NCI-H345 treated with DMSO at 0.1 percent for 48 hours (cell line): ENCODE results near the gene MAP3K5.
"Not testable (repeated sequence)": the region's sequence is repeated elsewhere in the genome, so short reads cannot be mapped to it uniquely, and the experiment has no call there.

Experiments
- DNase-seq: peaks from one replicate; lab custom pipeline; 2025; ENCODE audit not compliant: unreplicated experiment; lab: John Stamatoyannopoulos, UW

Gene MAP3K5

GRCh38 chr6:136792410-136793262 lies at the start of gene MAP3K5:
TSS of gene MAP3K5 (minus strand) at chr6:136792477. CDS start at chr6:136792157, 320 bp downstream.
- DNase-seq = peak; percentile 71

GRCh38 chr6:136840276-136841001 lies 48.2 kb upstream of the MAP3K5 start:
- DNase-seq = no peak

- DNase-seq = no peak
Observed at GRCh38 chr6:136831873-136832562, 39.7 kb upstream of the MAP3K5 start.

- DNase-seq = no peak
Observed at GRCh38 chr6:136826216-136826615, 33.9 kb upstream of the MAP3K5 start.

- DNase-seq = no peak
Observed at GRCh38 chr6:136823128-136823660, 30.9 kb upstream of the MAP3K5 start.

GRCh38 chr6:136822376-136823127 lies 30.3 kb upstream of the MAP3K5 start, which contains the start of gene PEX7:
TSS of gene PEX7 (plus strand) at chr6:136822592. CDS start at chr6:136822666, 74 bp downstream.
- peak; percentile 78 for DNase-seq

- DNase-seq = no peak
Observed at GRCh38 chr6:136822046-136822375, 29.7 kb upstream of the MAP3K5 start.

- no peak for DNase-seq
Observed at GRCh38 chr6:136820561-136820960, 28.3 kb upstream of the MAP3K5 start.

GRCh38 chr6:136816656-136817055 lies 24.4 kb upstream of the MAP3K5 start:
- no peak for DNase-seq

- DNase-seq = not testable (repeated sequence)
Observed at GRCh38 chr6:136815608-136816007, 23.3 kb upstream of the MAP3K5 start.

- DNase-seq = no peak
Observed at GRCh38 chr6:136812174-136812573, 19.9 kb upstream of the MAP3K5 start.

- no peak for DNase-seq
Observed at GRCh38 chr6:136811272-136811671, 19.0 kb upstream of the MAP3K5 start.

- DNase-seq = no peak
Observed at GRCh38 chr6:136809091-136809860, 17.0 kb upstream of the MAP3K5 start.

GRCh38 chr6:136803608-136804007 lies 11.3 kb upstream of the MAP3K5 start:
- no peak for DNase-seq

- no peak for DNase-seq
Observed at GRCh38 chr6:136801581-136801980, 9.3 kb upstream of the MAP3K5 start.

- no peak for DNase-seq
Observed at GRCh38 chr6:136798044-136798443, 5.8 kb upstream of the MAP3K5 start.

GRCh38 chr6:136795996-136796395 lies 3.7 kb upstream of the MAP3K5 start:
- DNase-seq = no peak

GRCh38 chr6:136795386-136795785 lies 3.1 kb upstream of the MAP3K5 start:
- DNase-seq = no peak

- DNase-seq = no peak
Observed at GRCh38 chr6:136793363-136793762, 1.1 kb upstream of the MAP3K5 start.

GRCh38 chr6:136792095-136792409 lies 225 bp downstream of the MAP3K5 start:
- DNase-seq = no peak
